Activated B cell treated with CpG ODN at 0.5 μM for 24 hours (primary cell): Measurements from ENCODE around the gene KTI12. TPM values are rescaled to one million over a fixed set of nuclear protein-coding genes. Genes with fewer than 3 reads are reported as not detected.
A peak's percentile ranks its signal among the peaks of the same experiment; 100 is the strongest.
"Not testable (repeated sequence)": the region's sequence is repeated elsewhere in the genome, so short reads cannot be mapped to it uniquely, and the experiment has no call there.

Experiments used
- ATAC-seq: fragments of 200-7000 bp; cut with Tn5 transposase; one replicate; pipeline ENCODE4 v1.10.0; 2021; ENCODE audit warnings: low read depth, mild to moderate bottlenecking, moderate library complexity
- CTCF ChIA-PET: fragments of 350-600 bp; sonication (Branson Sonifier 250); formaldehyde crosslinking; loops from one replicate; lab custom pipeline; 2021; ENCODE audit warnings: antibody characterized with exemption; lab: Charles Lee
- POLR2A ChIA-PET: fragments of 350-600 bp; sonication (Branson Sonifier 250); formaldehyde crosslinking; loops from one replicate; lab custom pipeline; 2021; ENCODE audit warnings: antibody characterized with exemption; lab: Charles Lee
- DNase-seq: peaks from one replicate; pipeline ENCODE4 v3.0.0; 2022
- H3K27ac Mint-ChIP-seq: one replicate; pipeline ENCODE4 v1.8.0; 2020; ENCODE audit warnings: mixed read lengths
- H3K27me3 Mint-ChIP-seq: one replicate; pipeline ENCODE4 v1.8.0; 2021; ENCODE audit warnings: mixed read lengths
- H3K36me3 Mint-ChIP-seq: one replicate; pipeline ENCODE4 v1.8.0; 2021; ENCODE audit warnings: low read depth, mixed read lengths
- H3K4me1 Mint-ChIP-seq: one replicate; pipeline ENCODE4 v1.8.0; 2021; ENCODE audit warnings: mixed read lengths
- H3K4me3 Mint-ChIP-seq: one replicate; pipeline ENCODE4 v1.8.0; 2020; ENCODE audit warnings: mild to moderate bottlenecking, mixed read lengths
- H3K9me3 Mint-ChIP-seq: one replicate; pipeline ENCODE4 v1.8.0; 2020; ENCODE audit warnings: mixed read lengths
- CTCF ChIP-seq: fragments of 200-600 bp; IDR thresholded peaks from one replicate; pipeline ENCODE4 v1.8.0; 2022; ENCODE audit warnings: antibody characterized with exemption, mild to moderate bottlenecking
- intact Hi-C: fragments of 100-400 bp; cut with micrococcal nuclease; formaldehyde crosslinking; loops from one replicate; pipeline ENCODE4 v1.15.1; 2024
- total RNA-seq: library from RNA; stranded (reverse); gene quantifications from 2 replicates; pipeline ENCODE4 v1.2.3, GENCODE V29; 2022

The KTI12 gene
- total RNA-seq, 1 donor from 2014 or later, result 18.8 TPM

GRCh38 chr1:52032785-52033131 is 852 bp downstream of the KTI12 start:
- H3K4me3 Mint-ChIP-seq, result peak overlapping the region; percentile 93
- peak overlapping the region; percentile 89 for H3K27ac Mint-ChIP-seq
- intact Hi-C loops, result loop anchor here (1.0 kb wide), 1 partner anchor 24 kb away; the partner anchor contains the start of gene BTF3L4
- DNase-seq (peak; percentile 31), ATAC-seq (peak; percentile 29)
- POLR2A ChIA-PET, result interaction anchor here (0.5 to 4.9 kb wide), 9 partner anchors 9 to 982 kb away, joined by 3 to 63 read pairs (median 4); partner anchors contain the start of genes BTF3L4, ORC1, PRPF38A and TUT4
- H3K9me3 Mint-ChIP-seq, result no peaks in the 10 kb centered on the region
- peaks cover 34% of the 10 kb centered on the region for H3K4me1 Mint-ChIP-seq
- peaks cover 48% of the 10 kb centered on the region for H3K36me3 Mint-ChIP-seq
- no peaks in the 10 kb centered on the region for H3K27me3 Mint-ChIP-seq
- TF ChIP-seq CTCF, result no peak
- CTCF ChIA-PET, result interaction anchor here (1.9 kb wide), 1 partner anchor 22 kb away, joined by 4 read pairs; the partner anchor contains the start of gene TXNDC12

DNA sequence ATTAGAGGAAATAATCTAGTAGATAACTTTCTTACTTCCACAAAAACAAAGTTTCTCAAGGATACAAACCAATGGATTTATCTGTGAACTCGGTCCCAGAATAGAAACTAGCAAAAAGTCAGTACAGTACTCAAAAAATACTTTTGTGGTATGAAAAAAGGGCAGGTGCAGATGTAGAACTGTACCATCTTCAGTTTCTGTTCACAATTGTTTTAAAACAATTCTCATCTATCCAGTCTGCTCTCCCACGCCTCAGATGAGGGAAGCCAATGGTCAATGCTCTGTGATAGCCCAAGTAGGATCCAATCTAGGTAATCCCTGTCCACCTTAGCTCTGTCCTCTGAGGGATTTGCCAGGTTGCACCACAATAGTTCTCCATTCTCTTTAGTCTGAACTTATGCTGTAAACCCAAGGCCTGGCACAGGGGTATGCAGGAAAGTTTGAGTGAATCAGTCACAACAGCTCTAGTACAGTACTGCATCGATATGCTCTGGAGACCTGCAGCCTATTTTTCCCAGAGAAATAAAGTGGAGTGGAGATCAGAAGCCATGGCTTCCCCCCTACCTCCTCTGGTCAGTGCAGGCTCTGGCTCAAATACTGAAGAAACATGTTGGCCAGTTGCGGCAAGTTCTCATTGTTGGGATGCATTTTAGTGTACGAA is 1.4 kb downstream of the KTI12 start:
- peaks cover 47% of the 10 kb centered on the region for H3K36me3 Mint-ChIP-seq
- CTCF ChIA-PET, result no interaction called here

GRCh38 chr1:52028839-52029238 is 4.8 kb downstream of the KTI12 start:
- H3K4me3 Mint-ChIP-seq, H3K27ac Mint-ChIP-seq, POLR2A ChIA-PET, DNase-seq, CTCF ChIA-PET, intact Hi-C loops, H3K27me3 Mint-ChIP-seq, H3K9me3 Mint-ChIP-seq, ATAC-seq: not testable (repeated sequence)
- peaks cover 30% of the 10 kb centered on the region for H3K4me1 Mint-ChIP-seq
- peaks cover 59% of the 10 kb centered on the region for H3K36me3 Mint-ChIP-seq

More for the DNA sequence above, 1.4 kb downstream of the KTI12 start:
- POLR2A ChIA-PET, result interaction anchor here (0.6 to 4.9 kb wide), 7 partner anchors 18 to 982 kb away, joined by 3 to 63 read pairs (median 4); partner anchors contain the start of genes BTF3L4, ORC1, PRPF38A and TXNDC12
- H3K9me3 Mint-ChIP-seq, result no peaks in the 10 kb centered on the region
- peak overlapping the region; percentile 93 for H3K4me3 Mint-ChIP-seq
- intact Hi-C loops, result no loop called here
- H3K27ac Mint-ChIP-seq, result peak overlapping the region; percentile 89
- H3K4me1 Mint-ChIP-seq, result peaks cover 34% of the 10 kb centered on the region
- DNase-seq (no peak), ATAC-seq (no peak)
- no peaks in the 10 kb centered on the region for H3K27me3 Mint-ChIP-seq
- TF ChIP-seq CTCF, result no peak

GRCh38 chr1:52028328-52028727 is 5.3 kb downstream of the KTI12 start:
- intact Hi-C loops, result no loop called here
- DNase-seq (no peak), ATAC-seq (no peak)
- H3K4me3 Mint-ChIP-seq, result no peak overlapping the region
- H3K9me3 Mint-ChIP-seq, result no peaks in the 10 kb centered on the region
- no peak overlapping the region for H3K27ac Mint-ChIP-seq
- H3K36me3 Mint-ChIP-seq, result peaks cover 60% of the 10 kb centered on the region
- peaks cover 28% of the 10 kb centered on the region for H3K4me1 Mint-ChIP-seq
- ChIA-PET CTCF (no interaction called here), POLR2A (no interaction called here)
- no peak for TF ChIP-seq CTCF
- no peaks in the 10 kb centered on the region for H3K27me3 Mint-ChIP-seq

DNA sequence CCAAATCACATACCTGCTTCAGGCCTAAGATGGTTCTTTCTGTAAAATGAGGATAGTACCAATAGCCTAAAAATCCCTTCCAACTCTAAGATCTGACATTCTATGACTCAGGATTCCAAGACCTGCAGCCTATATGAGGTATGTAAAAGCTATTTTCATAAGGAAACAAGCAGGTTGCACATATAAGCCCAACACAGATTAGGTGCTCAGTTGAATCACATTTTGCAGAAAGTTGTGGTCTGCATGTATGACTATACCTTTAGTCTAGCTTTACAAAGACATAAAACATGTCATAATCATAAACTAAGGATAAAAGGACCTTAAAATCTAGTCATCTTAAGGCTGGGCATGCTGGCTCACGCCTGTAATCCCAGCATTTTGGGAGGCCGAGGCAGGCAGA is 7.3 kb downstream of the KTI12 start:
- ATAC-seq (no peak), DNase-seq (no peak)
- Mint-ChIP-seq H3K4me3 (no peak overlapping the region), H3K27me3 (no peaks in the 10 kb centered on the region), H3K4me1 (peaks cover 11% of the 10 kb centered on the region), H3K27ac (no peak overlapping the region), H3K9me3 (no peaks in the 10 kb centered on the region), H3K36me3 (peaks cover 68% of the 10 kb centered on the region)
- intact Hi-C loops, result no loop called here
- CTCF ChIA-PET, result no interaction called here
- POLR2A ChIA-PET, result no interaction called here
- no peak for TF ChIP-seq CTCF
